IPS-11a (cell line): ENCODE data around the gene ITIH5.

ENCODE experiments used
- H3K4me3 ChIP-seq: one replicate; pipeline ENCODE4 v1.5.1; 2013; ENCODE audit warnings: low read depth, low read length, control low read depth

ITIH5 gene

GRCh38 chr10:7525314-7526016 lies 141.3 kb downstream of the ITIH5 start:
- H3K4me3 ChIP-seq: no peak overlapping the region

GRCh38 chr10:7523656-7524055 lies 143.1 kb downstream of the ITIH5 start:
- H3K4me3 ChIP-seq: no peak overlapping the region

GRCh38 chr10:7520507-7521485 lies 146.0 kb downstream of the ITIH5 start:
- no peak overlapping the region for H3K4me3 ChIP-seq

GRCh38 chr10:7519351-7519750 lies 147.4 kb downstream of the ITIH5 start:
- H3K4me3 ChIP-seq: no peak overlapping the region

- no peak overlapping the region for H3K4me3 ChIP-seq
These were observed 148.1 kb downstream of the ITIH5 start for GRCh38 chr10:7518693-7519092.

GRCh38 chr10:7515439-7515838 lies 151.3 kb downstream of the ITIH5 start:
- H3K4me3 ChIP-seq: no peak overlapping the region

GRCh38 chr10:7513936-7514335 lies 152.8 kb downstream of the ITIH5 start:
- no peak overlapping the region for H3K4me3 ChIP-seq

GRCh38 chr10:7513455-7513854 lies 153.3 kb downstream of the ITIH5 start:
- no peak overlapping the region for H3K4me3 ChIP-seq

- H3K4me3 ChIP-seq: no peak overlapping the region
These were observed 154.3 kb downstream of the ITIH5 start for GRCh38 chr10:7512487-7512886.

GRCh38 chr10:7511612-7512011 lies 155.2 kb downstream of the ITIH5 start:
- no peak overlapping the region for H3K4me3 ChIP-seq
